K562 (cell line): ENCODE results near the gene SYTL2. TPM values are rescaled to one million over a fixed set of nuclear protein-coding genes. Genes with fewer than 3 reads are reported as not detected.

Source experiments
- ATAC-seq: fragments of 200-7000 bp; cut with Tn5 transposase; 3 replicates; pipeline ENCODE4 v1.9.1; 2020; ENCODE audit warnings: moderate library complexity
- BruUV-seq: library from RNA; stranded (reverse); fragments of 400-500 nt; replicated peaks from 2 replicates; lab custom pipeline; 2021; lab: Mats Ljungman, UMichigan
- CTCF ChIA-PET: fragments of 300-600 bp; formaldehyde crosslinking; extraction: SDS; loops from one replicate; lab custom pipeline; 2021; ENCODE audit warnings: low intra/inter-chr PET ratio; lab: Yijun Ruan, JAX
- POLR2A ChIA-PET: fragments of 300-600, 350-650 bp; sonication (Branson Sonifier 250); formaldehyde crosslinking; extraction: SDS; loops from one replicate; lab custom pipeline; 2021; ENCODE audit warnings: antibody characterized with exemption, inconsistent platforms; lab: Yijun Ruan, JAX
- DNase-seq, 4 experiments: peaks; one replicate each; pipeline versions ENCODE4 v3.0.0 to v3.0.0-alpha.2; 2011 to 2018; ENCODE audit warnings: low spot score in 3 of 4, mixed read lengths in 3 of 4; ENCODE audit errors: extremely low read depth in 1 of 4
- FAIRE-seq: peaks from 2 replicates; lab custom pipeline; 2011; peaks lifted over from hg19 to GRCh38; lab: Jason Lieb, UNC
- H2AFZ ChIP-seq: 2 replicates; pipeline ENCODE4 v1.6.0; 2011; ENCODE audit warnings: low read depth, low read length, control low read depth, inconsistent platforms
- H3K27ac ChIP-seq: fragments of 200-600 bp; 3 replicates; pipeline ENCODE4 v1.8.0; 2011; ENCODE audit warnings: low read depth, mild to moderate bottlenecking, control low read depth, inconsistent platforms, low read length, moderate library complexity, mixed read lengths; ENCODE audit errors: extremely low read depth
- H3K27me3 ChIP-seq, 2 experiments: fragments of 300-600 bp in 1 of 2; 2 replicates in 1 of 2; 3 replicates in 1 of 2; pipeline versions ENCODE4 v1.6.0 to v1.8.0; 2011; ENCODE audit warnings: inconsistent platforms in 2 of 2, low read length in 2 of 2, mild to moderate bottlenecking in 1 of 2, mixed read lengths in 1 of 2, moderate library complexity in 1 of 2; ENCODE audit not compliant: control insufficient read depth in 2 of 2, insufficient read depth in 2 of 2
- H3K36me3 ChIP-seq: fragments of 300-600 bp; 3 replicates; pipeline ENCODE4 v1.8.0; 2011; ENCODE audit warnings: mild to moderate bottlenecking, low read length, inconsistent platforms; ENCODE audit not compliant: control insufficient read depth, insufficient read depth
- H3K4me1 ChIP-seq, 2 experiments: fragments of 200-600 bp in 1 of 2; replicated peaks in 1 of 2; 2 replicates in 1 of 2; 3 replicates in 1 of 2; pipeline versions ENCODE4 v1.5.1 to v1.8.0; 2011; ENCODE audit warnings: inconsistent platforms in 2 of 2, low read length in 2 of 2, mild to moderate bottlenecking in 1 of 2, mixed read lengths in 1 of 2, moderate library complexity in 1 of 2; ENCODE audit not compliant: control insufficient read depth in 2 of 2, insufficient read depth in 2 of 2
- H3K4me2 ChIP-seq: 2 replicates; pipeline ENCODE4 v1.6.1; 2011; ENCODE audit warnings: low read length, control low read depth, inconsistent platforms, mixed read lengths; ENCODE audit not compliant: insufficient read depth
- H3K4me3 ChIP-seq: fragments of 200-600 bp; sonication (generic), shearing (Covaris generic); 2 replicates; pipeline ENCODE4 v1.5.1; 2016; ENCODE audit warnings: control low read depth, inconsistent platforms
- H3K79me2 ChIP-seq: fragments of 200-600 bp; 3 replicates; pipeline ENCODE4 v1.8.0; 2011; ENCODE audit warnings: low read length, inconsistent platforms; ENCODE audit not compliant: control insufficient read depth, insufficient read depth
- H3K9ac ChIP-seq, 2 experiments: 2 replicates each; pipeline versions ENCODE4 v1.6.0 to v1.6.1; 2011; ENCODE audit warnings: low read depth in 2 of 2, low read length in 2 of 2, control low read depth in 1 of 2, inconsistent platforms in 1 of 2, mild to moderate bottlenecking in 1 of 2, mixed read lengths in 1 of 2; ENCODE audit not compliant: insufficient read depth in 1 of 2
- H3K9me1 ChIP-seq: one replicate; pipeline ENCODE4 v1.6.0; 2011; ENCODE audit warnings: inconsistent platforms, mild to moderate bottlenecking, low read length, moderate library complexity; ENCODE audit not compliant: control insufficient read depth, insufficient read depth
- H3K9me3 ChIP-seq: replicated peaks from 2 replicates; pipeline ENCODE4 v1.5.1; 2011; ENCODE audit warnings: low read depth, low read length, inconsistent platforms; ENCODE audit not compliant: control insufficient read depth, insufficient read depth
- H4K20me1 ChIP-seq: replicated peaks from 2 replicates; pipeline ENCODE4 v1.6.1; 2011; ENCODE audit warnings: low read length, inconsistent platforms, mixed read lengths; ENCODE audit not compliant: control insufficient read depth, insufficient read depth
- CBFA2T3 ChIP-seq: fragments of 450-650 bp; IDR thresholded peaks from 2 replicates; pipeline ENCODE4 v1.6.1; 2017
- TAF9B ChIP-seq: fragments of 450-650 bp; IDR thresholded peaks from 2 replicates; pipeline ENCODE4 v1.6.1; 2018; ENCODE audit warnings: mild to moderate bottlenecking; ENCODE audit not compliant: partially characterized antibody
- in situ Hi-C: fragments of 300-500 bp; cut with MboI; formaldehyde crosslinking; loops from 4 replicates; pipeline ENCODE4 v1.15.0; 2018; ENCODE audit warnings: inconsistent platforms, mixed read lengths
- intact Hi-C: fragments of 100-400 bp; cut with micrococcal nuclease; formaldehyde crosslinking; loops from 2 replicates; pipeline ENCODE4 v1.14.2; 2022
- polyA plus RNA-seq, 8 experiments: library from polyadenylated mRNA; depleted of rRNA in 4 of 8; stranded (reverse) in 5 of 8; unstranded in 3 of 8; fragments of >200 nt; fragmentation: Nextera tagmentation in 2 of 8; fragmentation: Illumina TruSeq in 1 of 8; extraction: Ambion mirVana in 2 of 8; extraction: Trizol in 1 of 8; gene quantifications; 2 replicates each; pipeline versions ENCODE4 v1.2.1 to v1.2.3, GENCODE V29; 2011 to 2014; ENCODE audit warnings: inconsistent platforms in 1 of 8, missing spikeins in 1 of 8
- total RNA-seq, 7 experiments: library from RNA; depleted of rRNA in 6 of 7; stranded (reverse); fragments of >200 nt in 6 of 7; fragmentation: Illumina TruSeq in 2 of 7; extraction: Trizol in 2 of 7; gene quantifications; 2 replicates each; pipeline versions ENCODE4 v1.2.1 to v1.2.3, GENCODE V29; 2011 to 2021; ENCODE audit warnings: low replicate concordance in 1 of 7
- TF ChIP-seq, protein P1 (sequence below), 2 experiments: fragments of 150-350 bp in 1 of 2; IDR thresholded peaks; 2 replicates each; pipeline ENCODE4 v1.6.1; 2012 to 2016; ENCODE audit warnings: low read depth in 2 of 2, low read length in 2 of 2, mild to moderate bottlenecking in 1 of 2, moderate library complexity in 1 of 2
- TF ChIP-seq, protein P2 (sequence below): fragments of 450-650 bp; IDR thresholded peaks from 2 replicates; pipeline ENCODE4 v1.6.1; 2016; ENCODE audit warnings: borderline replicate concordance

SYTL2 gene
- total and polyA plus RNA-seq, 9 of the 15 experiments (the other 6 are each of a cell fraction or from before 2014, with no cell fraction given), result 0.05 to 0.57 (median 0.35) TPM

DNA sequence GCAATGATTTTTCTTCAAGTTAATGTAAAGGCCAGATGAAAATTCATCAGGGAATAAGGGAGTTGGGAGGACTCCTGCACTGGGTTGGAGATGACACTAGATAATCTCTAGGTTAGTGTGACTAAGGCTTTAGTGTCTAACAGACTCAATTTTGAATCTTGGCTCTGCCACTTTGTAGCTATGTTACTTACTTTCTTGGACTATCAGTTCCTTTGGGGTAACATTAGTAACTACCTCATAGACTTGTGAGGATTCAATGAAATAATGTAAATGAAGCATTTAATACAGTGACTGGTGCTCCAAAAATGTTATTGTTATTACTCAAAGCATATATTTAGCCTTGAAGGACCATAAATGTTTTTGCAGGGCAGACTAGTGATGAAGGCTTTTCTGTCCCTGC, 115.4 kb downstream of the SYTL2 start:
- H3K27ac ChIP-seq, result no peak overlapping the region
- intact Hi-C loops, result no loop called here
- ATAC-seq, result no peak
- H3K36me3 ChIP-seq, result no peaks in the 10 kb centered on the region
- in situ Hi-C loops, result no loop called here
- TF ChIP-seq, protein P1, sequence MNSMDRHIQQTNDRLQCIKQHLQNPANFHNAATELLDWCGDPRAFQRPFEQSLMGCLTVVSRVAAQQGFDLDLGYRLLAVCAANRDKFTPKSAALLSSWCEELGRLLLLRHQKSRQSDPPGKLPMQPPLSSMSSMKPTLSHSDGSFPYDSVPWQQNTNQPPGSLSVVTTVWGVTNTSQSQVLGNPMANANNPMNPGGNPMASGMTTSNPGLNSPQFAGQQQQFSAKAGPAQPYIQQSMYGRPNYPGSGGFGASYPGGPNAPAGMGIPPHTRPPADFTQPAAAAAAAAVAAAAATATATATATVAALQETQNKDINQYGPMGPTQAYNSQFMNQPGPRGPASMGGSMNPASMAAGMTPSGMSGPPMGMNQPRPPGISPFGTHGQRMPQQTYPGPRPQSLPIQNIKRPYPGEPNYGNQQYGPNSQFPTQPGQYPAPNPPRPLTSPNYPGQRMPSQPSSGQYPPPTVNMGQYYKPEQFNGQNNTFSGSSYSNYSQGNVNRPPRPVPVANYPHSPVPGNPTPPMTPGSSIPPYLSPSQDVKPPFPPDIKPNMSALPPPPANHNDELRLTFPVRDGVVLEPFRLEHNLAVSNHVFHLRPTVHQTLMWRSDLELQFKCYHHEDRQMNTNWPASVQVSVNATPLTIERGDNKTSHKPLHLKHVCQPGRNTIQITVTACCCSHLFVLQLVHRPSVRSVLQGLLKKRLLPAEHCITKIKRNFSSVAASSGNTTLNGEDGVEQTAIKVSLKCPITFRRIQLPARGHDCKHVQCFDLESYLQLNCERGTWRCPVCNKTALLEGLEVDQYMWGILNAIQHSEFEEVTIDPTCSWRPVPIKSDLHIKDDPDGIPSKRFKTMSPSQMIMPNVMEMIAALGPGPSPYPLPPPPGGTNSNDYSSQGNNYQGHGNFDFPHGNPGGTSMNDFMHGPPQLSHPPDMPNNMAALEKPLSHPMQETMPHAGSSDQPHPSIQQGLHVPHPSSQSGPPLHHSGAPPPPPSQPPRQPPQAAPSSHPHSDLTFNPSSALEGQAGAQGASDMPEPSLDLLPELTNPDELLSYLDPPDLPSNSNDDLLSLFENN (IDR thresholded peaks at IDR 0.05; ENCODE audit: low read depth in 2 of 2, low read length in 2 of 2), result no peak
- TF ChIP-seq CBFA2T3 (no peak), TAF9B (no peak)
- TF ChIP-seq, protein P2, sequence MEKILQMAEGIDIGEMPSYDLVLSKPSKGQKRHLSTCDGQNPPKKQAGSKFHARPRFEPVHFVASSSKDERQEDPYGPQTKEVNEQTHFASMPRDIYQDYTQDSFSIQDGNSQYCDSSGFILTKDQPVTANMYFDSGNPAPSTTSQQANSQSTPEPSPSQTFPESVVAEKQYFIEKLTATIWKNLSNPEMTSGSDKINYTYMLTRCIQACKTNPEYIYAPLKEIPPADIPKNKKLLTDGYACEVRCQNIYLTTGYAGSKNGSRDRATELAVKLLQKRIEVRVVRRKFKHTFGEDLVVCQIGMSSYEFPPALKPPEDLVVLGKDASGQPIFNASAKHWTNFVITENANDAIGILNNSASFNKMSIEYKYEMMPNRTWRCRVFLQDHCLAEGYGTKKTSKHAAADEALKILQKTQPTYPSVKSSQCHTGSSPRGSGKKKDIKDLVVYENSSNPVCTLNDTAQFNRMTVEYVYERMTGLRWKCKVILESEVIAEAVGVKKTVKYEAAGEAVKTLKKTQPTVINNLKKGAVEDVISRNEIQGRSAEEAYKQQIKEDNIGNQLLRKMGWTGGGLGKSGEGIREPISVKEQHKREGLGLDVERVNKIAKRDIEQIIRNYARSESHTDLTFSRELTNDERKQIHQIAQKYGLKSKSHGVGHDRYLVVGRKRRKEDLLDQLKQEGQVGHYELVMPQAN, result no peak
- H3K27me3 ChIP-seq, result 0 out of 5 replicates have a peak, but pooled peaks cover 0 to 5% of the 10 kb centered on the region in 2 experiments
- H3K9me3 ChIP-seq, result no peaks in the 10 kb centered on the region
- CTCF ChIA-PET, result no interaction called here
- no peak overlapping the region for H3K4me3 ChIP-seq
- no peaks in the 10 kb centered on the region for H4K20me1 ChIP-seq
- BruUV-seq, result no TSS peak
- H3K4me2 ChIP-seq, result no peak overlapping the region
- no peaks in the 10 kb centered on the region for H3K79me2 ChIP-seq
- DNase-seq, result no peak
- FAIRE-seq, result no peak
- H3K4me1 ChIP-seq, result no peaks in the 10 kb centered on the region
- H2AFZ ChIP-seq, result no peak overlapping the region
- no peaks in the 10 kb centered on the region for H3K9me1 ChIP-seq
- POLR2A ChIA-PET, result interaction anchor here (0.6 kb wide), 1 partner anchor 9 kb away, joined by 5 read pairs; no protein-coding TSS in a partner anchor
- H3K9ac ChIP-seq, result no peak overlapping the region
